ENCODE measurements around the gene HPS1.

DNA sequence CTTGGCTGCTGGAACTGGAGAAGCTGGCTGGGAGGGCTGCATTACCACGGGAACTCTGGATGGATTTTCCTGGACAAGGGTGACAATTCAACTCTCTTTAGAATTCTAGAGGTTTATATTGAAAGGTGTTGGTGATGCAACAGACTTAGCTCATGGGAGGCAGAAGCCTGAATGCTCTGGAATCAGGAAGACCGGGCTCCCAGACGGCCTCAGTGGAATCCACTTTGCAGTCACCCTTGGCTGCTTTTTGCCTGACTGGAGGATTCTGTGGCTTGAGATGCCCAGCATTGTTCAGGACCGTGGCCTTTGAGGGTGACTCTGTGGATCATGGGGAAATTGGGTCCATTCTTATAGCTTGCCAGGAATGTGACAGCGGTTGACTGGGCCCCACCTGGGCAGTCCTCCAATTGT is 64.0 kb downstream of the HPS1 start:
- TF ChIP-seq TAF1 (IDR thresholded peaks at IDR 0.05; ENCODE audit: low read depth, low read length), result no peak
- TF ChIP-seq POLR2A (IDR thresholded peaks at IDR 0.05; ENCODE audit: low read depth, low read length), result no peak
- TF ChIP-seq SPI1 (IDR thresholded peaks at IDR 0.05; ENCODE audit: low read depth, low read length), result no peak
- TF ChIP-seq POLR2AphosphoS5 (IDR thresholded peaks at IDR 0.05; ENCODE audit: low read depth, low read length), result no peak
- TF ChIP-seq POU2F2 (IDR thresholded peaks at IDR 0.05; ENCODE audit: low read depth, low read length), result no peak
